GM12874 (cell line): ENCODE measurements around the gene RTKN.
A peak's percentile ranks its signal among the peaks of the same experiment; 100 is the strongest.

ENCODE experiments used
- TF ChIP-seq, protein P1 (sequence below): IDR thresholded peaks from 2 replicates; pipeline ENCODE4 v1.5.1; 2011; ENCODE audit warnings: low read depth, mild to moderate bottlenecking, control low read depth, low read length, moderate library complexity; ENCODE audit not compliant: insufficient read depth

RTKN gene

DNA sequence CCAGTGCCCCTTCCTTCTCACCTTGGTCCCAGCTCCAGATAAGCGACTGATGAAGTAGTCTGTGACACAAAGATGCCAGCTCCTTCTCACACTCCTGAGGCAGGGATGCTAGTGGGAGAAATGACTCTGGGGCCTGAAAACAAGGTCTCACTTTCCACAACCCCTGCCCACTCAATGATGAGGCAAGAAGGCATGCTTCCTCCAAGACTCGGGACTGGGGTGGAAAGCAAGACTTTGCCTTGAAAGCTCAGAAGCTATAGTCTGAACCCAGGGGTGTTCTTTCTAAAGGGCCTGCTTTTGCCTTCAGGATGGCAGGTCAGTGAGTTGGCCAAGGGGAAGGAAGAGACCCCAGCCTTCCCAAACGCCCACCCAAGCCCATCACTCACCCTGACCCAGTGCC lies 39.7 kb upstream of the RTKN start:
- TF ChIP-seq, protein P1, sequence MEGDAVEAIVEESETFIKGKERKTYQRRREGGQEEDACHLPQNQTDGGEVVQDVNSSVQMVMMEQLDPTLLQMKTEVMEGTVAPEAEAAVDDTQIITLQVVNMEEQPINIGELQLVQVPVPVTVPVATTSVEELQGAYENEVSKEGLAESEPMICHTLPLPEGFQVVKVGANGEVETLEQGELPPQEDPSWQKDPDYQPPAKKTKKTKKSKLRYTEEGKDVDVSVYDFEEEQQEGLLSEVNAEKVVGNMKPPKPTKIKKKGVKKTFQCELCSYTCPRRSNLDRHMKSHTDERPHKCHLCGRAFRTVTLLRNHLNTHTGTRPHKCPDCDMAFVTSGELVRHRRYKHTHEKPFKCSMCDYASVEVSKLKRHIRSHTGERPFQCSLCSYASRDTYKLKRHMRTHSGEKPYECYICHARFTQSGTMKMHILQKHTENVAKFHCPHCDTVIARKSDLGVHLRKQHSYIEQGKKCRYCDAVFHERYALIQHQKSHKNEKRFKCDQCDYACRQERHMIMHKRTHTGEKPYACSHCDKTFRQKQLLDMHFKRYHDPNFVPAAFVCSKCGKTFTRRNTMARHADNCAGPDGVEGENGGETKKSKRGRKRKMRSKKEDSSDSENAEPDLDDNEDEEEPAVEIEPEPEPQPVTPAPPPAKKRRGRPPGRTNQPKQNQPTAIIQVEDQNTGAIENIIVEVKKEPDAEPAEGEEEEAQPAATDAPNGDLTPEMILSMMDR: no peak

DNA sequence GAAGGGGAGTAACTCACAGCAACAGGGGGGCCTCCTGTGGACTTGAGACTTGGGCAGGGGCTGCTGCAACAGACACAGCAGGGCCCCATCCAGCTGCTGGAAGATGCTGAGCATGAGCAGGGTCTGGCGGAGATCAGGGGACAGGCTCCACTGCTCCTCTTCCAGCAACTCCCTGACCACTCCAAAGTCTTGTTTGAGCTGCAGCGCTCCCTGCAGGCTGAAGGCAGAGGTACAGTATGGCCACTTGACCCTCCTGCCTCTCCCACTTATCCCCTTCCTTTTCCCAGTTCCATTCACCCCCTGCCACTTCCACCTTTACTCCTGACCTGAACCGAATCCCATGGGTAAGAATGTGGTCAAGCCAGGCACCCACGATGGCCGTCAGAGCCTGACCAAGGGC lies 33.2 kb upstream of the RTKN start:
- TF ChIP-seq, protein P1: peak; percentile 57

DNA sequence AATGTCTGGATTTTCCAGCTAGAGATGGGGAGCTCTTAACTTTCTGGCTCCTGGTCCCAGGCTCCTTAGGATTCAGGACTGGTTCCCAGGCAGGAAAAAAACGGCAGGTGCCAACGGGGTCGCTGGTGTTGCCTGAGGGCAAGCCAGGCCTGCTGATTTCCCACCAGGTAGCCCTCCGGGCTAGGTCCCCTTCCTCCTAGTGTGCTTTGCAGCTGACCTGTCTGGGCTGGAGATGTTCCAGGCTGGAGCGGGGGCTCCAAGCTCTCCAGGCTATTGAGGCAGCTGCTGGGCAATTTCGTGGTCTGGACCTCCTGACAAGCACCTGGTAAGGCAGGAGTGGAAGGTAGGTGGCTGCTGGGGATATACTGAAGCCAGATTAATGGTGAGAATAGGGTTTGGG lies 32.7 kb upstream of the RTKN start:
- TF ChIP-seq, protein P1: no peak

DNA sequence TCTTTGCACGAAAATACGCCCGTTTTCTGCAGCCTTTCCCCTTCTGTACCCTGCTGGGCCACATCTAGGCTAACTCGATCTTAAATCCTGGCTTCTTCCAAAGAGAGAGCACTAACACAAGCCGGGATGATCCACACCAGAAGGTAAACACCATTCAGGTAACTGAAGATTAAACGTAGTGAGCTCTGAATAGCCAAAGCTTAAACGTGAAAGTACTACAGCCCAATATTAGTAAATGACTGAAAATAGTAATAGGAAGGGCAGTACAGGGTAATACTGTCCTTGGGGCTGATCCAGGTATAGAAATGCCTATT lies 31.2 kb upstream of the RTKN start:
- TF ChIP-seq, protein P1: no peak

DNA sequence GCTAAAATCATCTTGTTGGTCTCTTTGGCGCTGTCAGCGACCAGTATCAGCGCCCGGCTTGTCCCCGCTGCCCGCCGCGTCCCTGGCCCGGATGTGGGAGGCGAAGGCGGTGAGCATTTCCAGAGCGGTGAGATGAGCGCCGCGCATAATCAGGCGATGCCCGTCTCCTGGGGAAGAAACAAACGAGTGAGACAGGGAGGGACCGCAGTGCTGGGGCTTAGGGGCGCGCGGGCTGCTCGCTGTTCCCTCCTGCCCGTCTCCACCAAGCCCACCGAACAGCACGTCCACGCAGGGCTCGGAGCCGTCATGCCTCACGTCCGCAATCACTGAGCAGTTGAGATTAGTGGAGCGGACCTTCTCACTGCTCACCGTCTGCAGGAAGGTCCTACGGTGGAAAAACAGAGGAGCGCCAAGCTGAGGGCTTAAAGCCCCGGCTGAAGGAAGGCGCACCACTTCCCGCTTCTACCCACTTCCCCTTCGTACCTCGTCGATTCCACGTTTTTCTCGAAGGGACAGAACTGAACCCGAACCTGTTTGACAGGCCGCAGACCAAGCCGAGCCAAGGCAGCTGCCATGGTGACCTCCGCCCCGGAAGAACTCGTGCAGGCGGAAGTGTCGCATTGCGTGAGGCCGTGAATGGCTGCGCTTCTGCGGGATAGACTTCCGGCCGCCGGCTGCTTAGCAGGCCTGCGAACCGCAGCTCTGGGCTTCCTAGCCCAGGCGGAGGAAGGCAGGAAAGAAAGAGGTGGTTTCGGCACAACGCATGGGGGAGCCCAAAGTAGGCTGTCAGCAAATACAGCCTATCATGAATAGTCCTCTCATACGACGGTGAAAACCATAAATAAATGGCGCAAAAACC lies 30.6 kb upstream of the RTKN start, which contains the start of gene MRPL53:
Gene MRPL53, minus strand, starts transcription at position 595 of the 859 bp plus-strand sequence. Its CDS starts 20 bp downstream, at position 575.
- TF ChIP-seq, protein P1: no peak

DNA sequence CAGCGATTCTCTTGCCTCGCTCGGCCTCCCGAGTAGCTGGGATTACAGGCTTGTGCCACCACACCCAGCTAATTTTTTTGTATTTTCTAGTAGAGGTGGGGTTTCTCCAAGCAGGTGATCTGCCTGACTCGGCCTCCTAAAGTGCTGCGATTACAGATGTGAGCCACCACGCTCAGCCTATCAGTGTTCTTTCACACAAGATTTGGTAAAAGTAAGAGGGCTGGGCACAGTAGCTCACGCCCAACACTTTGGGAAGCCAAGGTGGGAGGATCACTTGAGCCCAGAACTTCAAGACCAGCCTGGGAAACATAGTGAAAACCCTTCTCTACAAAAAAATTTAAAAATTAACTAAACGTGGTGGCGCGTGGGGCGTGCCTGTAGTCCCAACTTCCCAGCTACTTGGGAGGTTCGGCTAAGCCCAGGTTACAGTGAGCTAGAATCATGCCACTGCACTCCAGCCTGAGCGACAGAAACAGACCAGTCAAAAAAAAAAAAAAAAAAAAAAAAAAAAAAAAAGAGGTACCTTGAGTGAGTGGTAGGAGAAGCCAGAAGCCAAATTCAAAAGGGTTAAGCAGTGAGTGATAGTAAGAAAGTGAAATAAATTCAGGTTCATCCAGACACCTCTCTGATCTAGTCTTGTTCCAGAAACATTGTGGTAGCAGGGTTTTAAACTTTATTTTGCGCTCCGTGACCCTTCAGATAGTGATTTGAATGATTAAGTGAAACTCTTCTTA lies 29.8 kb upstream of the RTKN start:
- TF ChIP-seq, protein P1: no peak

DNA sequence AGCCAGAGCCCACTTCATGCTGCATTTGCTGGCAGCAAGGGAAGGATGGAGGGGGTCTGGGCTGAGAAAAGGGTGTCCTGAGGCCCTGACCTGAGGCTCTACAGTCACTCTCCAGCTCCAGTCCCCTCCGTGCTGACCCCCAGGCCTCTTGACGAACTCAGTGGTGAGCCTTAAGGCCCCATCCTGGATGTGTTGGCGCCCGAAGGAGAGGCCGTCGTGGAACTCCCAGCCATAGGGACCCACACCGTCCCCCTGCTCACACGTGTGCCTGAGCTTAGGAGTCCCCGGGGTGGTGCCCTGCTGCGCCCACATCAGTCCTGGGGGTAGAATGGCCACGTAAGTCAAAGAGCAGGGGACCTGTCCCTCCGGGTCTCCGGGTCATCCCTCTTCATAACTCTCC lies 22.7 kb upstream of the RTKN start:
- TF ChIP-seq, protein P1: no peak
